ENCODE measurements around the gene KL. TPM values are rescaled to one million over a fixed set of nuclear protein-coding genes. Genes with fewer than 3 reads are reported as not detected.

Gene KL
- total RNA-seq, 1 experiment from 2014 or later, result not detected

GRCh38 chr13:33011828-33012470 lies 4.3 kb upstream of the KL start:
- H3K4me1 Mint-ChIP-seq (ENCODE audit: insufficient read depth, unreplicated experiment), result no peaks in the 10 kb centered on the region

DNA sequence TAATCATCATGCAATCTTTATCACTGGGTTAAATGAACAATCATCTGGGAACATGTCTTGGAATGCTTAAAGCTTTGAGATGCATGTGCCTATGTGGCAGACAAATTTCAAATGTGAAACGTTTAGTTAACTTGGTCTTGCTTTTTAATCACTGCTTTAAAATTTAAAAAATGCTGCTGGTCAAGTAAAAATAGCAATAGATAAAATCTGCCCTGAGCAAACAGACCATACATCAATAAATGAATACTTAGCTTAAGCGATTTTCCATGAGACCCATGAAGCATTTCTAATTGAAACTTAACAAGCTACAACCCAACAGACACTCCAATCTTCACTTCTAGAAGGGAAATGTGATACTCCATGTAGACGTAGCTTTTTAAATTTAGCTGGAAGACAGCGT lies 1.9 kb upstream of the KL start:
- CTCF ChIA-PET, result no interaction called here
- peaks cover 8% of the 10 kb centered on the region for H3K9me3 Mint-ChIP-seq (ENCODE audit: unreplicated experiment)
- intact Hi-C loops (cut with micrococcal nuclease), result no loop called here
- TF ChIP-seq, protein P1, sequence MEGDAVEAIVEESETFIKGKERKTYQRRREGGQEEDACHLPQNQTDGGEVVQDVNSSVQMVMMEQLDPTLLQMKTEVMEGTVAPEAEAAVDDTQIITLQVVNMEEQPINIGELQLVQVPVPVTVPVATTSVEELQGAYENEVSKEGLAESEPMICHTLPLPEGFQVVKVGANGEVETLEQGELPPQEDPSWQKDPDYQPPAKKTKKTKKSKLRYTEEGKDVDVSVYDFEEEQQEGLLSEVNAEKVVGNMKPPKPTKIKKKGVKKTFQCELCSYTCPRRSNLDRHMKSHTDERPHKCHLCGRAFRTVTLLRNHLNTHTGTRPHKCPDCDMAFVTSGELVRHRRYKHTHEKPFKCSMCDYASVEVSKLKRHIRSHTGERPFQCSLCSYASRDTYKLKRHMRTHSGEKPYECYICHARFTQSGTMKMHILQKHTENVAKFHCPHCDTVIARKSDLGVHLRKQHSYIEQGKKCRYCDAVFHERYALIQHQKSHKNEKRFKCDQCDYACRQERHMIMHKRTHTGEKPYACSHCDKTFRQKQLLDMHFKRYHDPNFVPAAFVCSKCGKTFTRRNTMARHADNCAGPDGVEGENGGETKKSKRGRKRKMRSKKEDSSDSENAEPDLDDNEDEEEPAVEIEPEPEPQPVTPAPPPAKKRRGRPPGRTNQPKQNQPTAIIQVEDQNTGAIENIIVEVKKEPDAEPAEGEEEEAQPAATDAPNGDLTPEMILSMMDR (IDR thresholded peaks at IDR 0.05; ENCODE audit: unreplicated experiment), result no peak
- BruUV-seq (replicated peaks), result no TSS peak
- H3K4me1 Mint-ChIP-seq (ENCODE audit: insufficient read depth, unreplicated experiment), result no peaks in the 10 kb centered on the region
- no peak overlapping the region for H3K27ac Mint-ChIP-seq (ENCODE audit: low read depth, unreplicated experiment)
- peaks cover 20% of the 10 kb centered on the region for H3K27me3 Mint-ChIP-seq (ENCODE audit: insufficient read depth, unreplicated experiment)
- no peak overlapping the region for H3K4me3 Mint-ChIP-seq (ENCODE audit: unreplicated experiment)
- H3K36me3 Mint-ChIP-seq (ENCODE audit: insufficient read depth, unreplicated experiment), result no peaks in the 10 kb centered on the region
- POLR2A ChIA-PET, result interaction anchor here (1.2 kb wide), 1 partner anchor 17 kb away, joined by 3 read pairs; no protein-coding TSS in a partner anchor
- no peak for DNase-seq (ENCODE audit: unreplicated experiment)

More at GRCh38 chr13:33011828-33012470, 4.3 kb upstream of the KL start:
- TF ChIP-seq, protein P1 (IDR thresholded peaks at IDR 0.05; ENCODE audit: unreplicated experiment), result no peak
- Mint-ChIP-seq H3K4me3 (ENCODE audit: unreplicated experiment) (no peak overlapping the region), H3K36me3 (ENCODE audit: insufficient read depth, unreplicated experiment) (no peaks in the 10 kb centered on the region), H3K27ac (ENCODE audit: low read depth, unreplicated experiment) (no peak overlapping the region), H3K9me3 (ENCODE audit: unreplicated experiment) (peaks cover 30% of the 10 kb centered on the region), H3K27me3 (ENCODE audit: insufficient read depth, unreplicated experiment) (peaks cover 13% of the 10 kb centered on the region)
- no TSS peak for BruUV-seq (replicated peaks)
- ChIA-PET POLR2A (no interaction called here), CTCF (interaction anchor here (0.6 kb wide), 1 partner anchor 124 kb away, joined by 5 read pairs; no protein-coding TSS in a partner anchor)
- intact Hi-C loops (cut with micrococcal nuclease), result no loop called here
- no peak for DNase-seq (ENCODE audit: unreplicated experiment)

GRCh38 chr13:33015241-33015668 lies 968 bp upstream of the KL start:
- TF ChIP-seq, protein P1 (IDR thresholded peaks at IDR 0.05; ENCODE audit: unreplicated experiment), result no peak
- no peaks in the 10 kb centered on the region for H3K4me1 Mint-ChIP-seq (ENCODE audit: insufficient read depth, unreplicated experiment)
- H3K27ac Mint-ChIP-seq (ENCODE audit: low read depth, unreplicated experiment), result no peak overlapping the region
- ChIA-PET POLR2A (interaction anchor here (0.5 kb wide), 1 partner anchor 109 kb away, joined by 3 read pairs; no protein-coding TSS in a partner anchor), CTCF (no interaction called here)
- BruUV-seq (replicated peaks), result no TSS peak
- DNase-seq (ENCODE audit: unreplicated experiment), result no peak
- H3K36me3 Mint-ChIP-seq (ENCODE audit: insufficient read depth, unreplicated experiment), result no peaks in the 10 kb centered on the region
- intact Hi-C loops (cut with micrococcal nuclease), result no loop called here
- H3K27me3 Mint-ChIP-seq (ENCODE audit: insufficient read depth, unreplicated experiment), result peaks cover 30% of the 10 kb centered on the region
- no peak overlapping the region for H3K4me3 Mint-ChIP-seq (ENCODE audit: unreplicated experiment)
- no peaks in the 10 kb centered on the region for H3K9me3 Mint-ChIP-seq (ENCODE audit: unreplicated experiment)

DNA sequence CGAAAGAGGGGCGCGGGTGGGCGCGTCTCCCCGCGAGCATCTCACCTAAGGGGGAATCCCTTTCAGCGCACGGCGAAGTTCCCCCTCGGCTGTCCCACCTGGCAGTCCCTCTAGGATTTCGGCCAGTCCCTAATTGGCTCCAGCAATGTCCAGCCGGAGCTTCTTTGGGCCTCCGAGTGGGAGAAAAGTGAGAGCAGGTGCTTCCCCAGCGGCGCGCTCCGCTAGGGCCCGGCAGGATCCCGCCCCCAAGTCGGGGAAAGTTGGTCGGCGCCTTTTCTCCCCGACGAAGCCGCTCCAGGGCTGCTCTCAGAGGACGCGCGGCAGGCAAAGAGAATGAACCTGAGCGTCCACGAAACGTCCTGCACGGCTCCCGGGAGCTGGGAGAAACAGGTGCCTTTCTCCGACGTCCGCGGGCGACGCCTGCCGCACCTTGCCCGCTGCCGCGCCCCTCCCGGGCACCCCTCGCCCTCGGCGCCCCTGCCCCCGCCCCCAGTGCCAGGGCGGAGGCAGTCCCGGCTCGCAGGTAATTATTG lies 366 bp upstream of the KL start:
- no peaks in the 10 kb centered on the region for H3K9me3 Mint-ChIP-seq (ENCODE audit: unreplicated experiment)
- TF ChIP-seq, protein P1 (IDR thresholded peaks at IDR 0.05; ENCODE audit: unreplicated experiment), result no peak
- POLR2A ChIA-PET, result no interaction called here
- H3K4me3 Mint-ChIP-seq (ENCODE audit: unreplicated experiment), result no peak overlapping the region
- H3K27me3 Mint-ChIP-seq (ENCODE audit: insufficient read depth, unreplicated experiment), result peaks cover 36% of the 10 kb centered on the region
- BruUV-seq (replicated peaks), result no TSS peak
- DNase-seq (ENCODE audit: unreplicated experiment), result no peak
- CTCF ChIA-PET, result no interaction called here
- H3K36me3 Mint-ChIP-seq (ENCODE audit: insufficient read depth, unreplicated experiment), result no peaks in the 10 kb centered on the region
- H3K27ac Mint-ChIP-seq (ENCODE audit: low read depth, unreplicated experiment), result no peak overlapping the region
- intact Hi-C loops (cut with micrococcal nuclease), result no loop called here
- H3K4me1 Mint-ChIP-seq (ENCODE audit: insufficient read depth, unreplicated experiment), result no peaks in the 10 kb centered on the region

Data from MCF 10A (cell line).